HEK293 (cell line): ENCODE measurements around the gene TRIM33.

Experiments
- BCL11A ChIP-seq: fragments of 450-650 bp; formaldehyde crosslinking; IDR thresholded peaks from 2 replicates; pipeline ENCODE4 v1.5.1; 2016; ENCODE audit warnings: low read depth, missing biosample characterization, missing genetic modification characterization
- CTCF ChIP-seq: fragments of 450-650 bp; formaldehyde crosslinking; IDR thresholded peaks from 2 replicates; pipeline ENCODE4 v1.5.1; 2016; ENCODE audit warnings: missing biosample characterization, missing genetic modification characterization
- YY1 ChIP-seq: fragments of 450-650 bp; formaldehyde crosslinking; IDR thresholded peaks from 2 replicates; pipeline ENCODE4 v1.5.1; 2018; ENCODE audit warnings: missing biosample characterization, missing genetic modification characterization
- ZNF2 ChIP-seq: fragments of 450-650 bp; formaldehyde crosslinking; IDR thresholded peaks from 2 replicates; pipeline ENCODE4 v1.5.1; 2016; ENCODE audit warnings: missing biosample characterization, missing genetic modification characterization
- ZNF266 ChIP-seq: fragments of 450-650 bp; formaldehyde crosslinking; IDR thresholded peaks from 2 replicates; pipeline ENCODE4 v1.5.1; 2016; ENCODE audit warnings: missing biosample characterization, missing genetic modification characterization, low read depth

GRCh38 chr1:114384922-114385321, 126.1 kb downstream of the TRIM33 start:
- no peak for TF ChIP-seq CTCF
- no peak for TF ChIP-seq ZNF266 (tag by site-specific recombination)
- no peak for TF ChIP-seq BCL11A
- no peak for TF ChIP-seq ZNF2 (tag by site-specific recombination)
- no peak for TF ChIP-seq YY1 (tag by site-specific recombination)
